Fibroblast of lung (primary cell): ENCODE results near the gene GRIA1. TPM values are rescaled to one million over a fixed set of nuclear protein-coding genes. Genes with fewer than 3 reads are reported as not detected.

Source experiments
- DNase-seq, 2 donors: peaks; one replicate each; pipeline versions ENCODE4 v3.0.0 to v3.0.0-alpha.2; 2010; ENCODE audit warnings: low read depth in 2 of 2
- H2AFZ ChIP-seq: 2 replicates; pipeline ENCODE4 v1.5.1; 2012; ENCODE audit warnings: low read length, control low read depth, inconsistent platforms
- H3K27ac ChIP-seq: 2 replicates; pipeline ENCODE4 v1.5.1; 2011; ENCODE audit warnings: low read length, control low read depth; ENCODE audit not compliant: insufficient read depth
- H3K27me3 ChIP-seq: 2 replicates; pipeline ENCODE4 v1.5.1; 2011; ENCODE audit warnings: mild to moderate bottlenecking, low read length; ENCODE audit not compliant: control insufficient read depth, insufficient read depth
- H3K36me3 ChIP-seq: 2 replicates; pipeline ENCODE4 v1.5.1; 2011; ENCODE audit warnings: low read length; ENCODE audit not compliant: control insufficient read depth, insufficient read depth
- H3K4me1 ChIP-seq: 2 replicates; pipeline ENCODE4 v1.5.1; 2011; ENCODE audit warnings: low read length; ENCODE audit not compliant: control insufficient read depth, insufficient read depth; ENCODE audit errors: extremely low read depth
- H3K4me2 ChIP-seq: 2 replicates; pipeline ENCODE4 v1.5.1; 2011; ENCODE audit warnings: low read length, control low read depth; ENCODE audit not compliant: insufficient read depth; ENCODE audit errors: extremely low read depth
- H3K4me3 ChIP-seq, 4 experiments: fragments of 200-600 bp in 1 of 4; sonication (generic) in 1 of 4; replicated peaks in 1 of 4; 2 replicates each; pipeline ENCODE4 v1.5.1; 2011 to 2016; ENCODE audit warnings: low read length in 4 of 4, low read depth in 3 of 4, mild to moderate bottlenecking in 3 of 4, control low read depth in 2 of 4, inconsistent platforms in 1 of 4, mixed read lengths in 1 of 4; ENCODE audit not compliant: insufficient read depth in 1 of 4; ENCODE audit errors: control extremely low read depth in 1 of 4
- H3K79me2 ChIP-seq: 2 replicates; pipeline ENCODE4 v1.5.1; 2012; ENCODE audit warnings: mild to moderate bottlenecking, low read length, inconsistent platforms; ENCODE audit not compliant: control insufficient read depth, insufficient read depth
- H3K9ac ChIP-seq: 2 replicates; pipeline ENCODE4 v1.5.1; 2011; ENCODE audit warnings: mild to moderate bottlenecking, low read length, control low read depth; ENCODE audit not compliant: insufficient read depth
- H3K9me3 ChIP-seq: 2 replicates; pipeline ENCODE4 v1.5.1; 2012; ENCODE audit warnings: low read depth, low read length; ENCODE audit not compliant: control insufficient read depth, insufficient read depth
- H4K20me1 ChIP-seq: 2 replicates; pipeline ENCODE4 v1.5.1; 2011; ENCODE audit warnings: low read length; ENCODE audit not compliant: control insufficient read depth, insufficient read depth; ENCODE audit errors: extremely low read depth
- EZH2 ChIP-seq: IDR thresholded peaks from 2 replicates; pipeline ENCODE4 v1.5.1; 2012; ENCODE audit warnings: low read length, control low read depth, mild to moderate bottlenecking; ENCODE audit errors: missing control alignments
- polyA plus RNA-seq, 2 donors: library from polyadenylated mRNA; depleted of rRNA in 1 of 2; stranded (reverse) in 1 of 2; unstranded in 1 of 2; fragments of >200 nt; gene quantifications; 2 replicates each; pipeline ENCODE4 v1.2.1, GENCODE V29; 2011 to 2012; ENCODE audit warnings: missing spikeins in 1 of 2
- total RNA-seq: library from RNA; depleted of rRNA; stranded (reverse); fragments of >200 nt; gene quantifications from 2 replicates; pipeline ENCODE4 v1.2.1, GENCODE V29; 2014
- TF ChIP-seq, protein P1 (sequence below), 2 donors: IDR thresholded peaks in 1 of 2; conservative IDR thresholded peaks in 1 of 2; 1 replicate in 1 of 2; 2 replicates in 1 of 2; pipeline ENCODE4 v1.5.1; 2011 to 2012; ENCODE audit warnings: low read length in 2 of 2, control low read depth in 1 of 2, inconsistent platforms in 1 of 2, low read depth in 1 of 2, mild to moderate bottlenecking in 1 of 2

Gene GRIA1
- total and polyA plus RNA-seq, 2 donors (not counting 1 experiment from before 2014, with no cell fraction given), result 2.0 to 4.5 TPM

DNA sequence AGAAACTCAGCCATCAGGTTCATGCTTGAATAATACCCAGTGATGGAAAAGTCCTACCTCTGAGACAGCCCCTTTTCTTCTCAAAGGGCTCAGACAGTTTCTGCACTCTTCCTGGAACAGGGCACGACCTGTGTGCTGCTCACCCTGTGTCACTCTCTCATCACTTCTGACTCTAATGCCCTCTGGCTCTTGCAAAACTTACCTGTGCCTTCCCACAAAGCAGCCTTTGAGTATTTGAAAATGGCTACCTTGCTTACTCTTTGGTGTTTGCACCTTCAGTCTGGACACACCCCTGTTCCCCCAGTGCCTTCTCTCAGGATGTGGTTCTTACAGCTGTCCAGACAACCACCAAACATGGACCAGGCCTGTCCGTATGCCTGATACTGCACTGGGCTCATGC lies 171.4 kb downstream of the GRIA1 start:
- H3K4me3 ChIP-seq, result no peak overlapping the region
- no peaks in the 10 kb centered on the region for H3K9me3 ChIP-seq
- no peak overlapping the region for H3K27ac ChIP-seq
- TF ChIP-seq, protein P1, sequence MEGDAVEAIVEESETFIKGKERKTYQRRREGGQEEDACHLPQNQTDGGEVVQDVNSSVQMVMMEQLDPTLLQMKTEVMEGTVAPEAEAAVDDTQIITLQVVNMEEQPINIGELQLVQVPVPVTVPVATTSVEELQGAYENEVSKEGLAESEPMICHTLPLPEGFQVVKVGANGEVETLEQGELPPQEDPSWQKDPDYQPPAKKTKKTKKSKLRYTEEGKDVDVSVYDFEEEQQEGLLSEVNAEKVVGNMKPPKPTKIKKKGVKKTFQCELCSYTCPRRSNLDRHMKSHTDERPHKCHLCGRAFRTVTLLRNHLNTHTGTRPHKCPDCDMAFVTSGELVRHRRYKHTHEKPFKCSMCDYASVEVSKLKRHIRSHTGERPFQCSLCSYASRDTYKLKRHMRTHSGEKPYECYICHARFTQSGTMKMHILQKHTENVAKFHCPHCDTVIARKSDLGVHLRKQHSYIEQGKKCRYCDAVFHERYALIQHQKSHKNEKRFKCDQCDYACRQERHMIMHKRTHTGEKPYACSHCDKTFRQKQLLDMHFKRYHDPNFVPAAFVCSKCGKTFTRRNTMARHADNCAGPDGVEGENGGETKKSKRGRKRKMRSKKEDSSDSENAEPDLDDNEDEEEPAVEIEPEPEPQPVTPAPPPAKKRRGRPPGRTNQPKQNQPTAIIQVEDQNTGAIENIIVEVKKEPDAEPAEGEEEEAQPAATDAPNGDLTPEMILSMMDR (conservative IDR thresholded peaks at IDR 0.05 in 1 of 2, IDR thresholded peaks at IDR 0.05 in 1 of 2; ENCODE audit: low read depth in 1 of 2, low read length in 2 of 2), result no peak
- TF ChIP-seq EZH2, result no peak
- H3K9ac ChIP-seq, result no peak overlapping the region
- H3K36me3 ChIP-seq, result no peaks in the 10 kb centered on the region
- no peaks in the 10 kb centered on the region for H3K27me3 ChIP-seq
- H2AFZ ChIP-seq, result no peak overlapping the region
- H3K4me1 ChIP-seq, result no peaks in the 10 kb centered on the region
- H4K20me1 ChIP-seq, result no peaks in the 10 kb centered on the region
- no peak for DNase-seq
- H3K4me2 ChIP-seq, result no peak overlapping the region
- H3K79me2 ChIP-seq, result no peaks in the 10 kb centered on the region

DNA sequence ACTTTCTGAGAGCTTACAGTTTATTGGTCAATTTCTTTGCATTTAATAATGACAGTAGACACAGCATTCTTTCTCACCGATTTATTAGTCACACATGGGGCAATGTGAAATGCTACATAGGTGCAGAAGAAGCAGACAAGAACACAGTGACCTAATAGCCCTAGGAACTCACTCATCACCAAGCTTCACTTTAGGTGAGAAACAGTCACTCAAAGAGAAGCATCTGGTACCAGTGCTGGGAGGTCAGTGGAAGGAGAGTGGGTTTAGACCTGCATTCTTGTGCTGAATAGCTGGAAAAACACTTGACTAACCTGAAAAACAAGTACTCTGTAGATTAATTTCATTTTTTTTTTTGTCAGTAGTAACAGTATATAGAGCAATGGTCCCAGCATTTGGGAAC lies 179.6 kb downstream of the GRIA1 start:
- Histone ChIP-seq H3K4me3 (no peak overlapping the region), H2AFZ (no peak overlapping the region), H3K4me2 (no peak overlapping the region), H3K79me2 (no peaks in the 10 kb centered on the region), H3K9ac (no peak overlapping the region), H3K27me3 (no peaks in the 10 kb centered on the region), H3K9me3 (no peaks in the 10 kb centered on the region), H3K4me1 (no peaks in the 10 kb centered on the region), H3K27ac (no peak overlapping the region), H4K20me1 (no peaks in the 10 kb centered on the region), H3K36me3 (no peaks in the 10 kb centered on the region)
- DNase-seq, result no peak
- TF ChIP-seq, protein P1 (conservative IDR thresholded peaks at IDR 0.05 in 1 of 2, IDR thresholded peaks at IDR 0.05 in 1 of 2; ENCODE audit: low read depth in 1 of 2, low read length in 2 of 2), result no peak
- no peak for TF ChIP-seq EZH2

DNA sequence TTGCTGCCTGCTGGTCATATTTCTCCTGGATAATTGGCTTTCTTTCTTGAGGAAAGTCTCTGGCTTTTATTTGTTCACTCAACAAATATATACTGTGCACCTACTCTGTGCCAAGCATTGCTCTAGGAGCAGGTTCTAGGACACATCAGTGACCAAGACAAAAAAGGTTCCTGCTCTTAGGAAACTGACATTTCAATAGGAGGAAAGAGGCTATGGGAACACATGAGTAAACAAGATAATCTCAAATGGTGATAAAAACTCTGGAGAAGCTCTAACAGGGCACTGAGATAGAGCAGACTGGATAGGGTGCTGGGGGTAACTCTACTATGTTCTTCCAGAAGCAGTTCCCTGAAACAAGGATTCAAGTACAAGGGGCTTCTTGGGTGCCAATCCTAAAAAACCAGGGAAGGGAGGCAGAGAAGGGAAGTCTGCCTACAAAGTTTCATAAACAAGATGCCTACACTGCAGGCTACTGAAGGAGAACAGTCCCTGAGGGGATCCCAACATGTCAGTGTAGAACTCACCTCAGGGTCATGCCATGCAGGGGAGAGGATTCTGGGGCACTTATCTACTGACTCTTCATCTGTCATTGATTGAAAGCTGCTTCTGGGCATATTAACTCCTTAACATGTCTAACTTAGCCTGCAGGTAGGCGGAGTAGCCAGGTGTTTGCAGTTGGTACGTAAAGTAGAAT lies 181.3 kb downstream of the GRIA1 start:
- no peak for DNase-seq
- Histone ChIP-seq H3K27me3 (no peaks in the 10 kb centered on the region), H3K4me2 (no peak overlapping the region), H3K27ac (no peak overlapping the region), H4K20me1 (no peaks in the 10 kb centered on the region), H3K4me1 (no peaks in the 10 kb centered on the region), H3K9ac (no peak overlapping the region), H3K36me3 (no peaks in the 10 kb centered on the region), H3K9me3 (no peaks in the 10 kb centered on the region), H3K79me2 (no peaks in the 10 kb centered on the region), H2AFZ (no peak overlapping the region), H3K4me3 (no peak overlapping the region)
- TF ChIP-seq, protein P1 (conservative IDR thresholded peaks at IDR 0.05 in 1 of 2, IDR thresholded peaks at IDR 0.05 in 1 of 2; ENCODE audit: low read depth in 1 of 2, low read length in 2 of 2), result no peak
- TF ChIP-seq EZH2, result no peak
